ENCODE results near the gene KIAA1217. TPM values are rescaled to one million over a fixed set of nuclear protein-coding genes. Genes with fewer than 3 reads are reported as not detected.
"Not testable (repeated sequence)": the region's sequence is repeated elsewhere in the genome, so short reads cannot be mapped to it uniquely, and the experiment has no call there.

Gene KIAA1217
- total and polyA plus RNA-seq, 8 donors, result 11.9 to 36.7 (median 19.8) TPM

DNA sequence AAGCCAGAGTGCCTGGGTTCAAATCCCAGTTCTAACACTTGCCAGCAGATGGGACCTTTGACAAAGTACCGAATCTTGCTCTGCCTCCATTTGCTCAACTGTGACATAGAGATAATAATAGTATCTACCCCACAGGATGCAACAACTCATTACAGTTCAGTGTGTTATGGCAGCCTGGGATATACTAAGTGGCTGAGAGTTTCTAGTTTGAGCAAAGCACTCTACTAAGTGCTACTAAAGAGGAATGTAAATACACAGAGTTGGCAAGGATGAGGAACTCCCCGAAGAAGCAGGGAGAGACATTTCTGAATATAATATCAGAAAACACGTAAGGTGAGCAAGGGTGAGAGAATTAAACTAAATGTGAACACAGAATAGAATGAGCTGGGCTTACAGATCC is 271.5 kb downstream of the KIAA1217 start:
- no peak for ATAC-seq
- Histone ChIP-seq H3K9me3 (no peaks in the 10 kb centered on the region), H3K27me3 (no peaks in the 10 kb centered on the region), H3K36me3 (peaks cover 0 to 3% (median 0%) of the 10 kb centered on the region in 3 donors), H3K4me1 (peaks cover 0 to 4% (median 0%) of the 10 kb centered on the region in 3 donors), H3K4me3 (no peak overlapping the region), H3K27ac (no peak overlapping the region)
- 84 to 88% methylated on average over 3 of the region's 3 CpGs for WGBS, 2 donors
- no peak for FAIRE-seq
- intact Hi-C loops (cut with DNase I), result no loop called here
- TF ChIP-seq, protein P1, sequence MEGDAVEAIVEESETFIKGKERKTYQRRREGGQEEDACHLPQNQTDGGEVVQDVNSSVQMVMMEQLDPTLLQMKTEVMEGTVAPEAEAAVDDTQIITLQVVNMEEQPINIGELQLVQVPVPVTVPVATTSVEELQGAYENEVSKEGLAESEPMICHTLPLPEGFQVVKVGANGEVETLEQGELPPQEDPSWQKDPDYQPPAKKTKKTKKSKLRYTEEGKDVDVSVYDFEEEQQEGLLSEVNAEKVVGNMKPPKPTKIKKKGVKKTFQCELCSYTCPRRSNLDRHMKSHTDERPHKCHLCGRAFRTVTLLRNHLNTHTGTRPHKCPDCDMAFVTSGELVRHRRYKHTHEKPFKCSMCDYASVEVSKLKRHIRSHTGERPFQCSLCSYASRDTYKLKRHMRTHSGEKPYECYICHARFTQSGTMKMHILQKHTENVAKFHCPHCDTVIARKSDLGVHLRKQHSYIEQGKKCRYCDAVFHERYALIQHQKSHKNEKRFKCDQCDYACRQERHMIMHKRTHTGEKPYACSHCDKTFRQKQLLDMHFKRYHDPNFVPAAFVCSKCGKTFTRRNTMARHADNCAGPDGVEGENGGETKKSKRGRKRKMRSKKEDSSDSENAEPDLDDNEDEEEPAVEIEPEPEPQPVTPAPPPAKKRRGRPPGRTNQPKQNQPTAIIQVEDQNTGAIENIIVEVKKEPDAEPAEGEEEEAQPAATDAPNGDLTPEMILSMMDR (IDR thresholded peaks at IDR 0.05), result no peak
- no peak for DNase-seq

DNA sequence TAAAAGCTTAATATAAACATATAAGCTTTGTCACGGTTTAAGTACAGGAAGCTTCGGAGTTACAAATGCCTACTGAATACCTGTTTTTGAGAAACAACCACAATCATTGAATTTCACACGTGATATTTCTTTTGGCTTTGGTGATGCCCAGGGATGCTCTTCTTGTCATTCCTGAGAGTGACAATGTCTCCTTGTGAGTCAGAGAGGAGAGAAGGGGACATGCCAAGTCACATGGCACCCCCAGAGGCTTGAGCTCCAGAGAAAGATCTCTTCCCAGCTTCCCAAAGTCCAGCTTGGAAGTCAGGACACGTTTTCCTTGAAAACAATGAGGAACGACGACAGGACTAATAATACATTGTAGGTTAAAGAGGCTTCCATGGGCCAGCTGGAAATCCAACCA is 272.3 kb downstream of the KIAA1217 start:
- TF ChIP-seq, protein P1 (IDR thresholded peaks at IDR 0.05), result no peak
- ATAC-seq (no peak), FAIRE-seq (no peak), DNase-seq (no peak)
- intact Hi-C loops (cut with DNase I), result no loop called here
- H3K4me3 ChIP-seq, result no peak overlapping the region
- peaks cover 0 to 4% (median 0%) of the 10 kb centered on the region in 3 donors for H3K4me1 ChIP-seq
- no peaks in the 10 kb centered on the region for H3K36me3 ChIP-seq
- 89 to 92% methylated on average over 6 of the region's 6 CpGs for WGBS, 2 donors
- H3K27ac ChIP-seq, result no peak overlapping the region
- no peaks in the 10 kb centered on the region for H3K27me3 ChIP-seq
- no peaks in the 10 kb centered on the region for H3K9me3 ChIP-seq

DNA sequence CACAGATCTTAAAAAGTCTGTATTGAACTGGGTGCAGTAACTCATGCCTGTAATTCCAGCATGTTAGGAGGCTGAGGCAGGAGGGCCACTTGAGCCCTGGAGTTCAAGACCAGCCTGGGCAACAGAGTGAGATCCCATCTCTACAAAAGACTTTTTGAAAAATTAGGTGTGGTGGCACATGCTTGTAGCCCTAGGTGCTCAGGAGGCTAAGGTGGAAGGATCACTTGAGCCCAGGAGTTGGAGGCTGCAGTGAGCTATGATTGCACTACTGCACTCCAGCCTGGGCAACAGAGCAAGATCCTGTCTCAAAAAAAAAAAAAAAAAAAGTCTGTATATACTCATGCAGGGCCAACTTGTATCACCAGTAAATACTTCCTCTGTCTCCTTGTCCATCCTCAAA is 273.8 kb downstream of the KIAA1217 start:
- H3K9me3 ChIP-seq; H3K4me1 ChIP-seq; ATAC-seq; H3K36me3 ChIP-seq; H3K4me3 ChIP-seq; FAIRE-seq; intact Hi-C loops (cut with DNase I); DNase-seq; H3K27me3 ChIP-seq: not testable (repeated sequence)
- H3K27ac ChIP-seq, result peak overlapping the region in 2 of 4 donors; percentile 63 to 72

DNA sequence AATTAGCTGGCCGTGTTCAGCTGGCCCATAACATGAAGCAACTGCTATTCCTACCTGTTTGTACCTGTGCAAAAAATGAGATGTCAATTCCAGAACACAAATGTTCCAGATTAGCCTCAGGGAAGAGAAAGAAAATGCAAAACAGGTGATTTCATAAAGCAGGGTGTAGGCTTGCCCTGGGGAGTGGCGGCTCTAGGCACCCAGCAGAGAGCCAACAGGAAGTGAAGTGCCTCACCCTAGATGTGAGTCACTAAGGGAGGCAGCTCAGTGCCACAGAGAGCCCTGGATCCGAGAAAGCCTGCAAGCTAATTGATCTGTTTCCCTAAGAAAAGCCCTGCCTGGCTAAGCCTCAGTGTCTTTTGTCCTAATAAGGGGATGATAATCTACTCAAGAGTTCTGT is 274.8 kb downstream of the KIAA1217 start:
- Histone ChIP-seq H3K27ac (peak overlapping the region; percentile 3 to 72 (median 35)), H3K4me1 (peaks cover 0 to 4% (median 0%) of the 10 kb centered on the region in 3 donors), H3K36me3 (no peaks in the 10 kb centered on the region), H3K27me3 (no peaks in the 10 kb centered on the region), H3K9me3 (no peaks in the 10 kb centered on the region), H3K4me3 (no peak overlapping the region)
- DNase-seq, result peak in 3 of 6 donors; percentile 39 to 66 (median 49)
- peak; percentile 90 to 95 (median 92) for ATAC-seq
- TF ChIP-seq, protein P1 (IDR thresholded peaks at IDR 0.05), result no peak
- FAIRE-seq, result peak; percentile 13
- intact Hi-C loops (cut with DNase I), result no loop called here
- 60 to 64% methylated on average over 3 of the region's 3 CpGs for WGBS, 2 donors

DNA sequence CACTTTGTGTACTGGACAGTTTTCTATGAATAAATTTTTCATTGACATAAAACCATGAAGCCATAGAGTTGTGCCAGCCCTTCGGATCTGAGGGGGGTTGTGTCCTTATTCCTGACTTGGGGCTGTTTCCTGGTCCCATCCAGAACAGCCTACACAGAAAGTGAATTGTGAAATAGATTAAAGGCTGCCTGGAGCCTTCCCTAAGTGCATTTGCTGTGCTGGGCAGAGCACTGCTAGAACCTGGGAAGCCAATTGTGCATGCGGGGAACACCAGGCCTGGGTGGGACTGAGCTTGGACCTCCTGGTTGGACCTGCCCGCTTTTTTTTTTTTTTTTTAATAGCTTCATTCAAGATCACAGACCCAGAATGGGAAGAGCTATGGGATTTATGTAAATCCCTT is 275.8 kb downstream of the KIAA1217 start:
- TF ChIP-seq, protein P1 (IDR thresholded peaks at IDR 0.05), result no peak
- Histone ChIP-seq H3K27ac (peak overlapping the region in 2 of 4 donors; percentile 37 to 72), H3K27me3 (no peaks in the 10 kb centered on the region), H3K9me3 (no peaks in the 10 kb centered on the region), H3K4me3 (no peak overlapping the region), H3K36me3 (no peaks in the 10 kb centered on the region), H3K4me1 (peaks cover 0 to 4% (median 0%) of the 10 kb centered on the region in 3 donors)
- no peak for DNase-seq
- ATAC-seq, result no peak
- intact Hi-C loops (cut with DNase I), result no loop called here
- no peak for FAIRE-seq
- 79 to 85% methylated on average over 3 of the region's 3 CpGs for WGBS, 2 donors
